ENCODE measurements around the gene CCDC12. TPM values are rescaled to one million over a fixed set of nuclear protein-coding genes. Genes with fewer than 3 reads are reported as not detected.

The CCDC12 gene
- total and polyA plus RNA-seq, 8 donors = 34.7 to 57.9 (median 46.1) TPM

DNA sequence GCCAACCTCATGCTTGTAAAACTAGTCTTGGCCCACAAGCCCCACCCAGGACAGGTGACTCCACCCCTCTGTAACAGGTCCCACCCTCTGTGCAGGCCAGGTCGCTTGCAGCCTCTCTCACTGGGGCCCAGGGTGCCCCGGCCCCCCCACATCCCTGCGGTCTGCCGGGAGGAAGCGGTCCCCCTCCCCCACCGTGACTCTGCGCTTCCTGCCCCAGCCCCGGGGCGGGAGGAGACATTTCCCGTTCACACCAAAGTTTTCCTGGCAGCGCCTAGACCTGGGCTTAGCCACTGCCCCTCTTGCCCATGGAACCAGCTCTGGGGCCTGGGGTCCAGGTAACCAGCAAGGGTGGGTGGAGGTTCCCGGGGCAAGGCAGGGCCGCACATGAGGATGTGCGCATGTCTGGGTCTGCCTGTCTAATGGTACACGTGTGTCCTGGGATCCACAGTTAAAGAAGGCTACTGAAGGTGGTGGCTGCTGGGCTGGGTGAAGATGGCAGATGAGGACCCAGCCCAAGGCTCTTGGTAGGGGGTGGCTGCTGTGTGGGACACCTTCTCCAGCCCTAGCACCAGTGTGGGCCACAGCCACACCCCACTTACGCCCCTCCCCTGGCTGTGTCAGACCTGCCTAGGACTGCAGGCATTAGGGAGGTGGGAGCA lies 11.3 kb upstream of the CCDC12 start:
- DNase-seq = peak in 2 of 4 donors; percentile 84 to 96
- ATAC-seq = peak; percentile 85
- H3K4me1 ChIP-seq = peaks cover 17 to 84% of the 10 kb centered on the region in 2 donors
- H3K36me3 ChIP-seq = peaks cover 0 to 43% of the 10 kb centered on the region in 2 donors
- TF ChIP-seq, protein P1, sequence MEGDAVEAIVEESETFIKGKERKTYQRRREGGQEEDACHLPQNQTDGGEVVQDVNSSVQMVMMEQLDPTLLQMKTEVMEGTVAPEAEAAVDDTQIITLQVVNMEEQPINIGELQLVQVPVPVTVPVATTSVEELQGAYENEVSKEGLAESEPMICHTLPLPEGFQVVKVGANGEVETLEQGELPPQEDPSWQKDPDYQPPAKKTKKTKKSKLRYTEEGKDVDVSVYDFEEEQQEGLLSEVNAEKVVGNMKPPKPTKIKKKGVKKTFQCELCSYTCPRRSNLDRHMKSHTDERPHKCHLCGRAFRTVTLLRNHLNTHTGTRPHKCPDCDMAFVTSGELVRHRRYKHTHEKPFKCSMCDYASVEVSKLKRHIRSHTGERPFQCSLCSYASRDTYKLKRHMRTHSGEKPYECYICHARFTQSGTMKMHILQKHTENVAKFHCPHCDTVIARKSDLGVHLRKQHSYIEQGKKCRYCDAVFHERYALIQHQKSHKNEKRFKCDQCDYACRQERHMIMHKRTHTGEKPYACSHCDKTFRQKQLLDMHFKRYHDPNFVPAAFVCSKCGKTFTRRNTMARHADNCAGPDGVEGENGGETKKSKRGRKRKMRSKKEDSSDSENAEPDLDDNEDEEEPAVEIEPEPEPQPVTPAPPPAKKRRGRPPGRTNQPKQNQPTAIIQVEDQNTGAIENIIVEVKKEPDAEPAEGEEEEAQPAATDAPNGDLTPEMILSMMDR (IDR thresholded peaks at IDR 0.05) = no peak
- no peaks in the 10 kb centered on the region for H3K9me3 ChIP-seq
- no peaks in the 10 kb centered on the region for H3K27me3 ChIP-seq
- H3K27ac ChIP-seq = peak overlapping the region; percentile 53 to 89
- peak overlapping the region in 1 of 2 donors; percentile 42 for H3K4me3 ChIP-seq
- intact Hi-C loops (cut with DNase I) = no loop called here

DNA sequence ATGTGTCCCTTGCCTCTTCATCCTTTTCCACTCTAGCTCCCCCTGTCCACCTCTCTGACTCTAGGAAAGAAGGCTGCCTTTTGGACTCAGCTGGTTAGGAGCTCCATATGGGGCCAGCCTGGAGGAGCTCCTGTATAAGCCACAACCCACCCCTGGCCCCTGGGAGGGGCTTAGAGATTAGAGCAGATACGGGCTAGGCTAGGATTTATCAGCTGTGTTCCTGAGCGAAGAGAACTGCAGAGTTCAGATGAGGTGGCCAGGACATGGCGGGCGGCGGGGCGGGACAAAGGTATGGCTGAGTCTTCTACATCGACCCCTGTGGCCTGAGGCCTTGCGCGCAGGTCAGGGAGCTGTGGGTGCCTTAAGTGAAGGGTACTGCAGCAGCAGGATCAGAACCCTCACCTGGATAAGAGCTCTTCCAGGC lies 10.8 kb upstream of the CCDC12 start:
- H3K36me3 ChIP-seq = peaks cover 0 to 38% of the 10 kb centered on the region in 2 donors
- intact Hi-C loops (cut with DNase I) = no loop called here
- TF ChIP-seq, protein P1 (IDR thresholded peaks at IDR 0.05) = no peak
- peak overlapping the region in 1 of 2 donors; percentile 42 for H3K4me3 ChIP-seq
- DNase-seq (no peak), ATAC-seq (no peak)
- peak overlapping the region; percentile 26 to 89 for H3K27ac ChIP-seq
- peaks cover 17 to 87% of the 10 kb centered on the region in 2 donors for H3K4me1 ChIP-seq
- H3K9me3 ChIP-seq = no peaks in the 10 kb centered on the region
- H3K27me3 ChIP-seq = no peaks in the 10 kb centered on the region

DNA sequence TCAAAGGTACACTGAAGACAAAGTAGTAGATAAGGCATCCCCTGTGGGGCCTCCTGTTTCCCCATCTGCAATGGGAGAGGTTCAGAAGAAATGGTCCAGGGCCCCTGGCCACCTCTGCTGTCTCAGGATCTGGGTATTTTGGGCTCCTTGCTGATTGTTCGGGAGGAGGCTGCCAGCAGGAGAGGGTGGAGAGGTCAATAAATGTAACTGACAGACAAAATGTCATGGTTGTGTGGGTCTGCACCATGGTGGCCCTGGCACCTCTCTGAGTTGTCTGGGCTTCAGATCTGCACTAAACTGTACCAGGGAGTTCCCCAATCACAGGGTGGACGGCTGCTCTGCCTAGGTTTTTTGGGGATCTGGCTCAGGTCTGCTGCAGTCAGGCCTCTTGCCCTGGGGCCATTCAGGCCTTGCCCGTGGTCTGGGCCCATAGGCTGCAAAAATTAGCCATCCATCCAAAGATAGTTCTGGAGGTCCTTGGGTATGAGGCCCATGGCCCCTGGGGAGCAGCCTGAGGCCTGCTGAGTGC lies 10.3 kb upstream of the CCDC12 start:
- H3K27ac ChIP-seq = peak overlapping the region; percentile 26 to 89
- no peaks in the 10 kb centered on the region for H3K27me3 ChIP-seq
- peaks cover 18 to 90% of the 10 kb centered on the region in 2 donors for H3K4me1 ChIP-seq
- peaks cover 0 to 34% of the 10 kb centered on the region in 2 donors for H3K36me3 ChIP-seq
- intact Hi-C loops (cut with DNase I) = no loop called here
- ATAC-seq (no peak), DNase-seq (peak in 1 of 4 donors; percentile 33)
- TF ChIP-seq, protein P1 (IDR thresholded peaks at IDR 0.05) = no peak
- H3K9me3 ChIP-seq = no peaks in the 10 kb centered on the region
- no peak overlapping the region for H3K4me3 ChIP-seq

DNA sequence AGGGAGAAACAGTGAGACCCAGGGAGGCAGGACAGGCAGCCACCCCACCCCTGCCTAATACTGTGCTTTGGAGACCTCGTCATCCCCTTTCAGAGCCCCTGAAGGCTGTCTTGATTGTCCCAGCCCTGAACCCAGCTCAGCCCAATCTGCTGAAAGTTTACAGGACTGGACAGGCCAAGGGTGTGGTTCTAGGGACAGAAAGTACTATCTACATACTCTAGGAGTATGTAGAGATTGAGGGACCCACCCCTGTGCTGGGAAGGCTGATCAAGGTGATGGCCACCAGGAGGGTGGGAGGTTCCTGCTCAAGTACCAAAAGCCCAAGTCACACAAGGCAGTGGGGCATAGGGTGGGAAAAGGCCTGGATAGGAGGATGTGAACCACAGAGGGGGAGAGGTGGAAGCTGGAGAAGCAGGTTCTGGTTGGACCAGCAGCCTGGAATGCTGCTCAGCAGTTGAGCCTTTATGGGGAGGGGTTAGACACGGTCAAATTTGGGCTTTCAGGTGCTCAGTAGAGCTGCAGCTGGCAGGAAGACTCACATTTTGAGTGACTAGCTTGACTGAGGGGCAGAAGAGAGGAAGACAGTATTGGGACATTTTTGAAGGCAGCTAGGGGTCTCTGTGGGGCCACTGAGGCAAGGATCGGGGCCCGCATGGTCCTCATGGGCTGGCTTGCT lies 9.6 kb upstream of the CCDC12 start:
- Histone ChIP-seq H3K36me3 (peaks cover 0 to 27% of the 10 kb centered on the region in 2 donors), H3K4me3 (no peak overlapping the region), H3K9me3 (no peaks in the 10 kb centered on the region), H3K27ac (peak overlapping the region in 1 of 2 donors; percentile 89), H3K4me1 (peaks cover 24 to 90% of the 10 kb centered on the region in 2 donors), H3K27me3 (no peaks in the 10 kb centered on the region)
- ATAC-seq = no peak
- TF ChIP-seq, protein P1 (IDR thresholded peaks at IDR 0.05) = no peak
- intact Hi-C loops (cut with DNase I) = no loop called here
- DNase-seq = peak in 1 of 4 donors; percentile 40

DNA sequence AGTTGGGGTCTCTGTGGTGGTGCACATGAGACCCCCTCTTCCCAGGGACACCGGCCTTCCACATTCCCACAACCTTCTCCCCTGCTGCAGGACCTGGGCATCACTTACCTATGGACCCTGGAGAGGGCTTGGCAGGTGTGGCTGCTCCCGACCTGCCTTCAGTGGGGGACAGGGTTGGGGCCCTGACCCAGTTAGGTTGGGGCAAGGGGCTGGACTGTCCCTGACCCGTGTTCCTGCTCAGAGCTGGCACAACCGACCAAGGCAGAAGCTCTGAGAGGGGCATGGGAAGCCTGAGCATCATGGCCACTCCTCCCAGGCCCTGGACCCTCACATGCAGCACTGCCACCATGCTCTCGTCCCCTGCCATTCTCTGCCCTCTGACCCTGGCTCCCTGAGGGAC lies 9.0 kb upstream of the CCDC12 start:
- TF ChIP-seq, protein P1 (IDR thresholded peaks at IDR 0.05) = no peak
- Histone ChIP-seq H3K9me3 (no peaks in the 10 kb centered on the region), H3K4me1 (peaks cover 27 to 90% of the 10 kb centered on the region in 2 donors), H3K27ac (peak overlapping the region in 1 of 2 donors; percentile 89), H3K4me3 (no peak overlapping the region), H3K36me3 (peaks cover 0 to 21% of the 10 kb centered on the region in 2 donors), H3K27me3 (no peaks in the 10 kb centered on the region)
- no peak for ATAC-seq
- intact Hi-C loops (cut with DNase I) = no loop called here
- DNase-seq = peak in 1 of 4 donors; percentile 45
